ENCODE measurements around the gene CYB5RL.
A peak's percentile ranks its signal among the peaks of the same experiment; 100 is the strongest.

CYB5RL gene

DNA sequence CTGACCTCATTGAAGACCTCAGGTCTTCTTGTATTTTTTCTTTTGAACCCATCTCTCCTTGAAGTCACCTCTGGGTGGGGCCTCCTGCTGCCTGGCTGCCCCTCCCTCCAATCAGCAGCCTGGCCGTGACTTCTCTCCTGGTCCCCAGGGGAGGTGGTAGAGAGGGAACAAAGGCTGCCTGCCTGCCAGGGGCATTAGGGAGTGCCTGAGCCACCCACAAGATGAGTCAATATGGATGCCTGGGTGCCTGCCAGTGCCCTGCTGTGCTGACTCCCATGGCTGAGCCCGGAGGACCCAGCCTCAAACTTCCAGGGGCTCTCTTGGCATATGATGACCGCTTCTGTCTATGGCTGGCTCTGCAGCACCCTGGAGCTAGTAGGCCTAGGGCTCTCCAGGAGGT is 41.8 kb downstream of the CYB5RL start:
- no peak for DNase-seq

DNA sequence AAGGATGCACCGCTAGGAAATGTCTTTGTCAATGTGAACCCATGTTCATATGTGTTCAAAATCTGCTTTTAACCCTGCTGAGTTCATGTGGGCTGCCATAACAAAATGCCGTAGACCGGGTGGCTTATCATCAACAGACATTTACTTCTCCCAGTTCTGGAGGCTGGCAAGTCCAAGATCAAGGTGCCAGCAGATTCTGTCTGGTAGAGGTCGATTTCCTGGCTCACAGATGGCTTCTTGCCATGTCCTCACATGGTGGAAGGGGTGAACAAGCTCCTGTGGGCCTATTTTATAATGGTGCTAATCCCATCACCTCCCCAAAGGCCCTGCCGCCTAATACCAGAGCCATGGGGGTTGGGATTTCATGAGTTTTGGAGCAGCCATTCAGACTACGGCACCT is 42.4 kb downstream of the CYB5RL start:
- DNase-seq = no peak

DNA sequence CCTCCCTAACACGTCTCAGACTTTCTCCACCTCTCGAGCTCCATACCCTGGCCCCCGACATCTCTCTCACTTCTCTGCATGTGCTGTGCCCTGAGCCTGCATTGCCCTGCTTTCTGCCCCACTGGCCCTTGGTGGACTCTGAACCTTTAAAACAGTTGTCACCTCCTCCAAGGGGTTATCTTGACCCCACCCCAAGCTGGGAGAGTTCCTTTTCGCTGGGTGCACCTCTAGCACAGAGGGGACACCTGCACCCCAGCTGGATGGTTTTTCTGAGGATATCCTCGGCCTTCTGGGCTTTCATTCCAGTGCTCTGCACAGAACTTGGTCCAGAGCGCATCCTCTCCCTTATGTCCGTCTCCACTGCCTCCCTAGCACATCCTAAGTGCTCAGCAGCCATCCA is 42.8 kb downstream of the CYB5RL start:
- DNase-seq = no peak

DNA sequence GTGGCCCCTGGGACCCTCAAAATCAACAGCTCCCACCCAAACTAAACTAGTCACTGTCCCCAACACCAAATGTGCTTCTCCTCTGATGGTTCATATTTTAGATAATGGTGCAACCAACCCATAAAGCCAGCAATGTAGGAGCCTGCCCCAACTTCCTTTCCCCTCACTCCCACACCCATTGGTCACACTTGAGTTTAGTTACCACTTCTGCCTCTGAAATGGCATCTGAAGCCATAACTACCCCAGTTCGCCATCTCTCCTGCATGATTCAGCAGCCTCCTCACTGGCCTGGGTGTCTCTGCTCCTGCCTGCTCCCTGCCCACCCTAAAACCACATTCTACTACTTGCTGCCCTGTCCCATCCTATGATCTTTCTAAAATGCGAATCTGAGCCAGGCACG is 43.6 kb downstream of the CYB5RL start:
- no peak for DNase-seq

DNA sequence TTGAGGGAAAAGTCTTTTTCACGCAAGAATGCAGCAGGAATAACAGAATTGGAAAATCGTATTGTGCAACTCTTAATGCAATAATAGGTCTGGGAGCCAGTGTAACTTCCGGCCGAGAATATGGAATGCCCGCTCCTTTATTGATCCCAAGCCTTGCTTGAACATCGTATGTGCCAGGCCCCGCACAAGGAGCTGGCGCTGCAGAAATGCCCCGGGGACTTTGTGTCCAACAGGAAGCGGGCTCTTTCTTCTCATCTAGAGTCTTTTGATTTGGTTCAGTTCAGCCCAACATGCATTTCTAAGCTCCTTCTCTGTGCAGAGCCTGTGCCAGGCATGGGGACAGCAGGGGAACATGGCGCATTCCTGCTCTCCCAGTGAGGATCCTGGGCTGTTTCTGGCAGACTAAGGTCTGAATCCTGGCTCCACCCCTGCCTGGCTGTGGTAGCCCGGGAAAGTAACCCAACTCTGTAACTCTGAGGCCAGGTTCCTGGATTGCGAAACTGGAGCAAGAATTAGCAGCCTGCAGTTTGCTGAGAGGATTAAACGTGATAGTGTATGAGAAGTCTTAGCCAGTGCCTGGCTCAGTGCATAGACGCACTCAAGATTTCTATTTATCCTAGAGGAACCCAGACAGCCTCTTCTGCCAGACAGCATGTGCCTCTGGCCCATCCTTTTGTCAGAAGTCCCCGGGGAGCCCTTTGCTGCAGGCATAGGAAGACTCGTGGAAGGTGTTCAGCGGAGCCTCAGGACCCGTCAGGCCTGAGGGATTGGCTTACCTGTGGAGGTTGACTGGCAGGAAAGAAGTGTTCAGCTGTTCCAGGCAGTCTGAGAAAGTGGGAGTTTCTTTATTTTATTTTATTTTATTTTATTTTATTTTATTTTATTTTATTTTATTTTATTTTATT is 46.0 kb downstream of the CYB5RL start:
- DNase-seq = peak; percentile 59

DNA sequence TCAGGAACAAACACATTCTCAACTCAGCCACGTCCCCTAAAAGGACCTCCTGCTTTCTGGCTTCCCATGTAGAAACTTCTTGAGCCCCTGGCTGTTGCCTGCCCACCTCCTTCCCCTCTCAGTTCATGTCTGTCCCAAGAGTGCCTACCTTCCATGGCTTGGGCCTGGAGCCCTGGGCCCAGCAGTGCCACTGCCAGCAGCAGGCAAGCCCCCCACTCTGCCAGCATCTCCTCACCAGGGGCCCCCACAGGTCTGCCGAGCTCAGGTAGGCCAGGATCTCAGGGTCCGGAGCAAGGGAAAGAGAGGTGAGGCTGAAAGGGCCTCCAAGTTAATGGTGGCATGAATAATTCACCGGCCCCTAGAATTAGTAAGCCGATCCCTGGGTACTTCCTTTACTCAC is 47.1 kb downstream of the CYB5RL start, which contains the start of gene CDCP2:
CDCP2 (minus strand) TSS at position 305 of the 400 bp plus-strand sequence; CDS start at position 227, 78 bp downstream.
- DNase-seq = no peak

DNA sequence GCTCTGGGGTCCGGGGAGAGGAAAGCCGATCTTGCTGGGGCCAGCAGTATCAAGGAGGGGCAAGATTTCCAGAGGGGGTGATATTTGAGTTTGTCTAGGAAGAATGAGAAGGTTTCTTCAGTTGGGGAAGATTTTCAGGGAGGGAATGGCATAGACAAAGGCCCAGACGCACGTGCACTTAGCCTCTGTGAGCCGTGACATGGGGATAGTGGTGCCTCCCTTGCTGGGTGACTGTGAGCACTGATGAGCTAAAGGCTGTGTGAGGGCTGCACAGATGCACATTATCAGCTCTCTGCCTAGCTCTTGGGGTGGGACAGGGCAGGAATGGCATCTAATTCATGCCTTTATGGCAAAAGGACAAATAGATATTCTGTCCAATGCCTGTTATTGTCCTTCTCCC is 48.8 kb downstream of the CYB5RL start:
- DNase-seq = no peak
